ENCODE results near the gene U2SURP. TPM values are rescaled to one million over a fixed set of nuclear protein-coding genes. Genes with fewer than 3 reads are reported as not detected.

The U2SURP gene
- total RNA-seq, 1 donor = 85.0 TPM

DNA sequence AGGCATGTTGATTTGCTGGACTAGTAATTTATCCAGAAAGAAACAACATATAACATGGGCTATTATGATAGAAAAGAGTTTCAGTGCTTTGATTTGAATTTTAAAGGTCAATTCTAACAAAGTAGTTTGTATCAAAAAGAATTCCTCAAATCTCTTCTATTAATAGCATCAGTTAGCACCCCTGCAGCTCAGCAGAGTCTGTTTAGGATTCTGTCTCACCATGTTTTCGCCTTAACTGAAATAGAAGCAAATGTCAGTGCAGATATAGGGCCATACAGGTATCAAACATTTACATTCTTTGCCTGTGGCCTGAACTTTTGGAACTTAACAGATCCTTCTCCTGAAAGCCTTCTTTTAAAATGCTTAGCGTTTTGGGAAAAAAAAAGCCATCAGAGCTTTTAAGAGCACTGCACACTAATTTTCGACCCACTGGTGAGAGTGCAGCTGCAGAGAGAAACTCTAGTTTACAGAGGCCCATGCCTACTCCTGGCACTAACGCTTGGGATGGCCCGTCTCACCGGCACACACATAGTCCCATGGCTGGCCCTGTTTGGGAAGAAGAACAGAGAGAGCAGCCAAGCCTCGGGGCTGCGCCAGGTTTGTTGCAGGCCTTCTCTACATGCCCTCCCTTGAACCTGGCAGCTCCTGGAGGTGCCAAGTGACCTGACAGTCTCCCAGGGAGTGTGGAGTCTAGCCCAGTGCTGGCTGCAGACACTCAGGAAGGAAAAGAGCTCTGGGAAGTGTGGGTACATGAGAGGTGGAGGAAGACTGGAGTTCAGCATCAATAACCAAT lies 28.0 kb upstream of the U2SURP start:
- H4K20me1 ChIP-seq (ENCODE audit: insufficient read depth, low read length) = no peaks in the 10 kb centered on the region
- no peak for DNase-seq (ENCODE audit: insufficient read length, low spot score, missing footprints)
- H3K36me3 ChIP-seq (ENCODE audit: insufficient read depth, low read length) = no peaks in the 10 kb centered on the region
- H3K4me3 ChIP-seq (ENCODE audit: insufficient read depth, low read length) = no peak overlapping the region
- H3K79me2 ChIP-seq (ENCODE audit: insufficient read depth, low read length) = no peaks in the 10 kb centered on the region
- H3K4me2 ChIP-seq (ENCODE audit: insufficient read depth, low read length) = no peak overlapping the region
- no peak overlapping the region for H2AFZ ChIP-seq (ENCODE audit: low read length)
- TF ChIP-seq, protein P1, sequence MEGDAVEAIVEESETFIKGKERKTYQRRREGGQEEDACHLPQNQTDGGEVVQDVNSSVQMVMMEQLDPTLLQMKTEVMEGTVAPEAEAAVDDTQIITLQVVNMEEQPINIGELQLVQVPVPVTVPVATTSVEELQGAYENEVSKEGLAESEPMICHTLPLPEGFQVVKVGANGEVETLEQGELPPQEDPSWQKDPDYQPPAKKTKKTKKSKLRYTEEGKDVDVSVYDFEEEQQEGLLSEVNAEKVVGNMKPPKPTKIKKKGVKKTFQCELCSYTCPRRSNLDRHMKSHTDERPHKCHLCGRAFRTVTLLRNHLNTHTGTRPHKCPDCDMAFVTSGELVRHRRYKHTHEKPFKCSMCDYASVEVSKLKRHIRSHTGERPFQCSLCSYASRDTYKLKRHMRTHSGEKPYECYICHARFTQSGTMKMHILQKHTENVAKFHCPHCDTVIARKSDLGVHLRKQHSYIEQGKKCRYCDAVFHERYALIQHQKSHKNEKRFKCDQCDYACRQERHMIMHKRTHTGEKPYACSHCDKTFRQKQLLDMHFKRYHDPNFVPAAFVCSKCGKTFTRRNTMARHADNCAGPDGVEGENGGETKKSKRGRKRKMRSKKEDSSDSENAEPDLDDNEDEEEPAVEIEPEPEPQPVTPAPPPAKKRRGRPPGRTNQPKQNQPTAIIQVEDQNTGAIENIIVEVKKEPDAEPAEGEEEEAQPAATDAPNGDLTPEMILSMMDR (IDR thresholded peaks at IDR 0.05; ENCODE audit: extremely low read depth, low read depth, low read length) = no peak
- H3K27ac ChIP-seq (ENCODE audit: low read depth, low read length) = no peak overlapping the region
- peaks cover 5% of the 10 kb centered on the region for H3K27me3 ChIP-seq (ENCODE audit: insufficient read depth, low read length)
- H3K4me1 ChIP-seq (ENCODE audit: insufficient read depth, low read length) = peaks cover 14% of the 10 kb centered on the region
- no peaks in the 10 kb centered on the region for H3K9me3 ChIP-seq (ENCODE audit: low read depth, low read length)

DNA sequence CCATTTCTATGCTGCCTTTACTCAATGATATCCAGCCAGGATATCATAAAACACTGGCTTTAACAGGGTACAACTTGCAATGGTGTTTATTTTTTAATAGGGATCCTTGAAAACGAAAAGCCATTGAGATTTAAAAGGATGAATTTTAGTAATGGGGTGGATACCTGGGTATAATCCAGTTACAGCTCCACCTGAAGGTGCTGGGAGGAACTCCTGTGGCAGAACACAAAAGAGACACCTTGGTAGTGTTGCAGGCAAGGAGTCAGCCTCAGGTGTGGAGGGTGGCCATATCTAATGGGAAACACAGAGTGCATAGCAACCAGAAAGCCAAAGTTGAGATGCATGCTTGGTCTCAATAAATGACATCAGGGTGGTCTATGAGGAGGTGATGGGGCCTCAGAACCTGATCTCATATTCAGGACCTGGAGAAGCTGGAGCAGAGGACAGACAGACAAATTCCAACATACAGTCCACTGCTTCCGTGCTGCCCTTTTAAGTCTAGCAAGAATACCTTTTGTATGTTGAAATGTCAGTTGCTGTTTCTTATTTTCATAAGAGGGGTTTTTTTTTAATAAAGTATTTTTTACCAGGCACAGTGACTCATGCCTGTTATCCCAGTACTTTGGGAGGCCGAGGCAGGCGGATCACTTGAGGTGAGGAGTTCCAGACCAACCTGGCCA lies 25.9 kb upstream of the U2SURP start:
- Histone ChIP-seq H3K27ac (ENCODE audit: low read depth, low read length) (no peak overlapping the region), H3K4me1 (ENCODE audit: insufficient read depth, low read length) (peaks cover 14% of the 10 kb centered on the region), H3K4me3 (ENCODE audit: insufficient read depth, low read length) (no peak overlapping the region), H2AFZ (ENCODE audit: low read length) (no peak overlapping the region), H4K20me1 (ENCODE audit: insufficient read depth, low read length) (no peaks in the 10 kb centered on the region), H3K36me3 (ENCODE audit: insufficient read depth, low read length) (no peaks in the 10 kb centered on the region), H3K4me2 (ENCODE audit: insufficient read depth, low read length) (no peak overlapping the region), H3K27me3 (ENCODE audit: insufficient read depth, low read length) (peaks cover 5% of the 10 kb centered on the region), H3K9me3 (ENCODE audit: low read depth, low read length) (no peaks in the 10 kb centered on the region), H3K79me2 (ENCODE audit: insufficient read depth, low read length) (no peaks in the 10 kb centered on the region)
- TF ChIP-seq, protein P1 (IDR thresholded peaks at IDR 0.05; ENCODE audit: extremely low read depth, low read depth, low read length) = no peak
- DNase-seq (ENCODE audit: insufficient read length, low spot score, missing footprints) = no peak

DNA sequence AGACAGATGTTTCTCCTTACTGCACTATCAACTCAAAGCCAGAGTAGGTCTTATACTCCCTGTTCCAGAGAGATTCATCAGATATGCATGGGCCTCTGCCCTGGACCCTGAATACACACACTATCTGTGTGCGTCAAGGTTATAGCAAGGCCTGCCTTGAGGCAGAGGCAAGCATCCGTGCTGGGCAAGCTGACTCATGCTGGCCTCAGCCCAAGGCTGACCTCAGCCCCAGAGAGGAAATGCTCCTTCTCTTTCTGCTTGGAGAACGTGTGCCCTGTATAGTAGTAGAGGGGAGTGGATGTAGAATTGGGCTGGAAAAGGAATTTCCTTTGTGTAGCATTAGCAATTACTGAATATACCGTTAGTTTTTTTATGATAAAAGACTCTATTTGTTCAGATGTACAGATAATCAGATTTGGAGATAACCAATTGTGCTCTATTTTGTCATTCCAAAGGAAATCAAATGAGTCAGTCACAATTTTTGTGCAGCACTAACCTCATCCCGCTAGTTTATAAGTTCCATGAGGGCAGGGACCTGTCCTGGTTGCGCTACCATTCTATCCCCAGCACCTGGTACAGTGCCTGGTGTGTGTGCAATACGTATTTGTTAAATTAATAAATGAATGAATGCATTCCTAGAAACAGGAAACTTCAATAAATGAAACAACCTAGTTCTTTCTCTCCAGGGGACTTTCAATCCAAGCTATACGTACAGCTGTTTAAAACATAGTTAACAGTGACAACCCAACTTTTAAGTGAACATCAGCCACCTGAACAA lies 24.6 kb upstream of the U2SURP start:
- Histone ChIP-seq H2AFZ (ENCODE audit: low read length) (no peak overlapping the region), H3K4me3 (ENCODE audit: insufficient read depth, low read length) (no peak overlapping the region), H3K4me2 (ENCODE audit: insufficient read depth, low read length) (peak overlapping the region; percentile 17), H3K9me3 (ENCODE audit: low read depth, low read length) (no peaks in the 10 kb centered on the region), H3K36me3 (ENCODE audit: insufficient read depth, low read length) (no peaks in the 10 kb centered on the region), H3K27ac (ENCODE audit: low read depth, low read length) (peak overlapping the region; percentile 18), H3K79me2 (ENCODE audit: insufficient read depth, low read length) (no peaks in the 10 kb centered on the region), H4K20me1 (ENCODE audit: insufficient read depth, low read length) (no peaks in the 10 kb centered on the region), H3K27me3 (ENCODE audit: insufficient read depth, low read length) (no peaks in the 10 kb centered on the region), H3K4me1 (ENCODE audit: insufficient read depth, low read length) (peaks cover 14% of the 10 kb centered on the region)
- peak; percentile 85 for DNase-seq (ENCODE audit: insufficient read length, low spot score, missing footprints)
- TF ChIP-seq, protein P1 (IDR thresholded peaks at IDR 0.05; ENCODE audit: extremely low read depth, low read depth, low read length) = no peak

DNA sequence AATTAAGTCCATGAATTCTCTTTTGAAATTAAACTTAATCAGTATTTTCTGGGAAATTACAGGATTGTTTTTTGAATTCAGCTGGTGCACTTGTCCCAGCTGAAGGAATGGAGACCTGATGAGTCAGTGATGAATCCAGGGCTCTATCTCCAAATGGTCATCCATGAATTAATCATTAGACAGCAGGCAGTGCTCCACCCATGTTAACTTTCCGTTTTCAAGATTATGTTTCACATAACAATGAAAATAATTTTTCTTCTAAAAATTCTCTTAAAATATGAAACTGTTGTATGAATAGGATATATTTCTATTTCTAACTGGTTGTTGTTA lies 24.0 kb upstream of the U2SURP start:
- Histone ChIP-seq H3K36me3 (ENCODE audit: insufficient read depth, low read length) (no peaks in the 10 kb centered on the region), H3K9me3 (ENCODE audit: low read depth, low read length) (no peaks in the 10 kb centered on the region), H3K79me2 (ENCODE audit: insufficient read depth, low read length) (no peaks in the 10 kb centered on the region), H3K27me3 (ENCODE audit: insufficient read depth, low read length) (no peaks in the 10 kb centered on the region), H3K4me1 (ENCODE audit: insufficient read depth, low read length) (peaks cover 14% of the 10 kb centered on the region), H3K4me2 (ENCODE audit: insufficient read depth, low read length) (no peak overlapping the region), H2AFZ (ENCODE audit: low read length) (no peak overlapping the region), H3K4me3 (ENCODE audit: insufficient read depth, low read length) (no peak overlapping the region), H3K27ac (ENCODE audit: low read depth, low read length) (peak overlapping the region; percentile 18), H4K20me1 (ENCODE audit: insufficient read depth, low read length) (no peaks in the 10 kb centered on the region)
- TF ChIP-seq, protein P1 (IDR thresholded peaks at IDR 0.05; ENCODE audit: extremely low read depth, low read depth, low read length) = no peak
- no peak for DNase-seq (ENCODE audit: insufficient read length, low spot score, missing footprints)
